GM12878 (cell line): Measurements from ENCODE around the gene GPR173. TPM values are rescaled to one million over a fixed set of nuclear protein-coding genes. Genes with fewer than 3 reads are reported as not detected.

Experiments used
- ATAC-seq: fragments of 200-7000 bp; cut with Tn5 transposase; 3 replicates; pipeline ENCODE4 v1.9.1; 2020; ENCODE audit warnings: mild to moderate bottlenecking, moderate library complexity
- BruUV-seq: library from RNA; stranded (reverse); fragments of 400-500 nt; replicated peaks from 2 replicates; lab custom pipeline; 2021; lab: Mats Ljungman, UMichigan
- CTCF ChIA-PET: fragments of 300-600 bp; sonication (Branson Sonifier 250); formaldehyde crosslinking; extraction: SDS; loops from one replicate; lab custom pipeline; 2021; ENCODE audit warnings: inconsistent platforms; lab: Yijun Ruan, JAX
- POLR2A ChIA-PET: fragments of 350-600 bp; formaldehyde crosslinking; extraction: SDS; loops from one replicate; lab custom pipeline; 2021; ENCODE audit warnings: inconsistent platforms; lab: Charles Lee
- RAD21 ChIA-PET: fragments of 300-600 bp; sonication (Branson Sonifier 250); formaldehyde crosslinking; loops from one replicate; lab custom pipeline; 2023; ENCODE audit warnings: antibody characterized with exemption; ENCODE audit not compliant: unreplicated experiment; lab: Charles Lee
- SMC1A ChIA-PET: fragments of 300-600 bp; sonication (Branson Sonifier 250); formaldehyde crosslinking; loops from one replicate; lab custom pipeline; 2023; ENCODE audit not compliant: unreplicated experiment, uncharacterized antibody; lab: Charles Lee
- DNase-seq: peaks from one replicate; pipeline ENCODE4 v3.0.0-alpha.2; 2011; ENCODE audit warnings: low read depth, low spot score
- FAIRE-seq: peaks from 3 replicates; lab custom pipeline; 2011; peaks lifted over from hg19 to GRCh38; lab: Jason Lieb, UNC
- H2AFZ ChIP-seq: 2 replicates; pipeline ENCODE4 v1.6.0; 2011; ENCODE audit warnings: low read depth, low read length, control low read depth; ENCODE audit not compliant: control insufficient read depth
- H3K27ac ChIP-seq: 2 replicates; pipeline ENCODE4 v1.5.1; 2011; ENCODE audit warnings: control low read depth; ENCODE audit not compliant: control insufficient read depth, insufficient read depth
- H3K27me3 ChIP-seq, 2 experiments: replicated peaks in 1 of 2; 2 replicates each; pipeline versions ENCODE4 v1.6.0 to v1.6.1; 2011; ENCODE audit warnings: low read length in 1 of 2; ENCODE audit not compliant: control insufficient read depth in 2 of 2, insufficient read depth in 2 of 2
- H3K36me3 ChIP-seq, 2 experiments: 2 replicates each; pipeline ENCODE4 v1.5.1; 2011; ENCODE audit warnings: low read length in 1 of 2; ENCODE audit not compliant: control insufficient read depth in 2 of 2, insufficient read depth in 2 of 2
- H3K4me1 ChIP-seq: 2 replicates; pipeline ENCODE4 v1.6.1; 2011; ENCODE audit warnings: mild to moderate bottlenecking, low read length, moderate library complexity, mixed read lengths; ENCODE audit not compliant: control insufficient read depth, insufficient read depth
- H3K4me2 ChIP-seq: 2 replicates; pipeline ENCODE4 v1.6.0; 2011; ENCODE audit warnings: control low read depth; ENCODE audit not compliant: control insufficient read depth, insufficient read depth
- H3K4me3 ChIP-seq: fragments of 200-600 bp; sonication (generic); 2 replicates; pipeline ENCODE4 v1.5.1; 2016
- H3K79me2 ChIP-seq: 2 replicates; pipeline ENCODE4 v1.6.0; 2011; ENCODE audit warnings: low read length; ENCODE audit not compliant: control insufficient read depth, insufficient read depth
- H3K9ac ChIP-seq: 2 replicates; pipeline ENCODE4 v1.8.0; 2011; ENCODE audit warnings: low read length, control low read depth, mixed read lengths; ENCODE audit not compliant: control insufficient read depth, insufficient read depth
- H3K9me3 ChIP-seq: replicated peaks from 3 replicates; pipeline ENCODE4 v1.5.1; 2011; ENCODE audit warnings: mild to moderate bottlenecking, low read length; ENCODE audit not compliant: control insufficient read depth, insufficient read depth
- H4K20me1 ChIP-seq: 2 replicates; pipeline ENCODE4 v1.6.0; 2011; ENCODE audit not compliant: control insufficient read depth, insufficient read depth
- NR2F1 ChIP-seq: fragments of 450-650 bp; conservative IDR thresholded peaks from 2 replicates; pipeline ENCODE4 v1.6.1; 2017; ENCODE audit warnings: mild to moderate bottlenecking
- REST ChIP-seq: IDR thresholded peaks from 2 replicates; pipeline ENCODE4 v1.6.1; 2012; ENCODE audit warnings: mild to moderate bottlenecking, low read depth, low read length
- WGBS: methylation state at CpG from one replicate; pipeline ENCODE4 v1.1.6; 2016; ENCODE audit warnings: low lambda C conversion rate; ENCODE audit not compliant: insufficient replicate concordance, insufficient coverage; ENCODE audit errors: missing lambda C conversion rate; 5-methylcytosine and 5-hydroxymethylcytosine counted together
- in situ Hi-C: fragments of 300-500 bp; cut with MboI; formaldehyde crosslinking; loops from 9 replicates; pipeline ENCODE4 v1.14.3; 2018; ENCODE audit warnings: mixed read lengths
- intact Hi-C: fragments of 100-400 bp; cut with micrococcal nuclease; formaldehyde crosslinking; loops from one replicate; pipeline ENCODE4 v1.14.2; 2022; ENCODE audit not compliant: unreplicated experiment
- polyA plus RNA-seq, 11 experiments: library from polyadenylated mRNA; depleted of rRNA in 4 of 11; unstranded in 6 of 11; stranded (reverse) in 5 of 11; fragments of >200 nt; fragmentation: Nextera tagmentation in 4 of 11; fragmentation: Illumina TruSeq in 1 of 11; extraction: Ambion mirVana in 4 of 11; extraction: Trizol in 1 of 11; gene quantifications; 1 replicate in 1 of 11; 2 replicates in 10 of 11; pipeline versions ENCODE4 v1.2.1 to v1.2.3, GENCODE V29; 2011 to 2016; ENCODE audit warnings: inconsistent platforms in 2 of 11, missing spikeins in 2 of 11, low read depth in 1 of 11
- total RNA-seq, 4 experiments: library from RNA; depleted of rRNA in 3 of 4; stranded (reverse); fragments of >200 nt in 3 of 4; fragmentation: Illumina TruSeq in 1 of 4; extraction: Trizol in 1 of 4; gene quantifications; 2 replicates each; pipeline versions ENCODE4 v1.2.1 to v1.2.3, GENCODE V29; 2013 to 2021

GPR173 gene
- total and polyA plus RNA-seq, 10 of the 15 experiments (the other 5 are each of a cell fraction or from before 2014, with no cell fraction given): 0.04 to 0.24 (median 0.12) TPM; not detected in 4

- no TSS peak for BruUV-seq
Measured at GRCh38 chrX:53036149-53036548, 12.4 kb upstream of the GPR173 start.

More at GRCh38 chrX:53036149-53036548, 12.4 kb upstream of the GPR173 start:
- Histone ChIP-seq H3K9ac (no peak overlapping the region), H3K4me1 (no peaks in the 10 kb centered on the region), H3K27ac (no peak overlapping the region), H2AFZ (no peak overlapping the region), H3K4me2 (no peak overlapping the region), H3K4me3 (no peak overlapping the region), H3K9me3 (no peaks in the 10 kb centered on the region), H3K36me3 (no peaks in the 10 kb centered on the region), H4K20me1 (no peaks in the 10 kb centered on the region), H3K79me2 (no peaks in the 10 kb centered on the region), H3K27me3 (no peaks in the 10 kb centered on the region)
- intact Hi-C loops (no loop called here), in situ Hi-C loops (no loop called here)
- ChIA-PET CTCF (no interaction called here), RAD21 (no interaction called here), SMC1A (no interaction called here), POLR2A (no interaction called here)
- TF ChIP-seq REST (peak; percentile 49; the same call in 1 of the 2 replicates), NR2F1 (no peak)
- whole genome bisulfite sequencing: 24% methylated on average over 5 of the region's 5 CpGs
- ATAC-seq (no peak), FAIRE-seq (no peak), DNase-seq (no peak)
